Liver (tissue), 9 donors: ENCODE results near the gene MPV17L. TPM values are rescaled to one million over a fixed set of nuclear protein-coding genes. Genes with fewer than 3 reads are reported as not detected.

Experiments used
- DNase-seq: peaks from one replicate; pipeline ENCODE4 v3.0.0-alpha.2; 2017; ENCODE audit warnings: low spot score
- H3K27ac ChIP-seq, 2 donors: one replicate each; pipeline ENCODE4 v1.7.0; 2013; ENCODE audit warnings: inconsistent platforms in 2 of 2, low read length in 2 of 2, control low read depth in 1 of 2, low read depth in 1 of 2, mild to moderate bottlenecking in 1 of 2
- H3K27me3 ChIP-seq, 4 donors: one replicate each; pipeline versions ENCODE4 v1.6.1 to v1.7.0; 2013; ENCODE audit warnings: low read length in 3 of 4, inconsistent platforms in 1 of 4, mild to moderate bottlenecking in 1 of 4, moderate library complexity in 1 of 4; ENCODE audit not compliant: control insufficient read depth in 4 of 4, insufficient read depth in 4 of 4
- H3K36me3 ChIP-seq, 4 donors: one replicate each; pipeline versions ENCODE4 v1.6.1 to v1.7.0; 2013; ENCODE audit warnings: low read length in 3 of 4, mild to moderate bottlenecking in 3 of 4, low read depth in 1 of 4, moderate library complexity in 1 of 4; ENCODE audit not compliant: control insufficient read depth in 4 of 4, insufficient read depth in 3 of 4
- H3K4me1 ChIP-seq, 4 donors: one replicate each; pipeline versions ENCODE4 v1.6.1 to v1.7.0; 2013; ENCODE audit warnings: low read length in 3 of 4, mild to moderate bottlenecking in 3 of 4, moderate library complexity in 1 of 4; ENCODE audit not compliant: control insufficient read depth in 4 of 4, insufficient read depth in 4 of 4
- H3K4me3 ChIP-seq, 3 donors: one replicate each; pipeline versions ENCODE4 v1.6.1 to v1.7.0; 2013; ENCODE audit warnings: low read length in 3 of 3, control low read depth in 1 of 3, low read depth in 1 of 3, mild to moderate bottlenecking in 1 of 3
- H3K9ac ChIP-seq, 2 donors: one replicate each; pipeline ENCODE4 v1.7.0; 2013; ENCODE audit warnings: low read length in 2 of 2, mild to moderate bottlenecking in 2 of 2, moderate library complexity in 2 of 2, control low read depth in 1 of 2, low read depth in 1 of 2
- H3K9me3 ChIP-seq, 4 donors: one replicate each; pipeline versions ENCODE4 v1.6.1 to v1.7.0; 2013; ENCODE audit warnings: low read length in 3 of 4; ENCODE audit not compliant: control insufficient read depth in 4 of 4
- ATF3 ChIP-seq: IDR thresholded peaks from 2 replicates; pipeline ENCODE4 v1.6.1; 2016; ENCODE audit warnings: antibody characterized with exemption
- CTCF ChIP-seq: fragments of 150-350 bp; IDR thresholded peaks from 2 replicates; pipeline ENCODE4 v1.5.1; 2017; ENCODE audit warnings: improper control_type of control experiment, low read depth, low read length; ENCODE audit not compliant: missing input control
- FOXA1 ChIP-seq: IDR thresholded peaks from 2 replicates; pipeline ENCODE4 v1.6.1; 2016; ENCODE audit warnings: antibody characterized with exemption
- GABPA ChIP-seq, 2 donors: IDR thresholded peaks in 1 of 2; conservative IDR thresholded peaks in 1 of 2; 2 replicates each; pipeline ENCODE4 v1.6.1; 2016; ENCODE audit warnings: antibody characterized with exemption in 2 of 2, mild to moderate bottlenecking in 1 of 2, moderate library complexity in 1 of 2
- HNF4G ChIP-seq: IDR thresholded peaks from 2 replicates; pipeline ENCODE4 v1.6.1; 2016; ENCODE audit warnings: antibody characterized with exemption
- MAX ChIP-seq: IDR thresholded peaks from 2 replicates; pipeline ENCODE4 v1.6.1; 2016; ENCODE audit warnings: antibody characterized with exemption
- NR2F2 ChIP-seq: IDR thresholded peaks from 2 replicates; pipeline ENCODE4 v1.6.1; 2016; ENCODE audit warnings: antibody characterized with exemption
- RAD21 ChIP-seq, 2 donors: IDR thresholded peaks; 2 replicates each; pipeline ENCODE4 v1.6.1; 2016; ENCODE audit warnings: antibody characterized with exemption in 2 of 2, mild to moderate bottlenecking in 2 of 2
- SP1 ChIP-seq: IDR thresholded peaks from 2 replicates; pipeline ENCODE4 v1.6.1; 2018; ENCODE audit warnings: antibody characterized with exemption, mild to moderate bottlenecking
- TAF1 ChIP-seq: conservative IDR thresholded peaks from 2 replicates; pipeline ENCODE4 v1.6.1; 2016; ENCODE audit warnings: antibody characterized with exemption, mild to moderate bottlenecking
- YY1 ChIP-seq: IDR thresholded peaks from 2 replicates; pipeline ENCODE4 v1.6.1; 2016; ENCODE audit warnings: antibody characterized with exemption, mild to moderate bottlenecking
- ZBTB33 ChIP-seq: IDR thresholded peaks from 2 replicates; pipeline ENCODE4 v1.6.1; 2016; ENCODE audit warnings: antibody characterized with exemption
- WGBS: extraction: QIAGEN DNeasy Blood & Tissue Kit; methylation state at CpG from one replicate; pipeline ENCODE4 v1.1.7; 2013; 5-methylcytosine and 5-hydroxymethylcytosine counted together
- polyA plus RNA-seq, 2 donors: library from polyadenylated mRNA; stranded (reverse) in 1 of 2; unstranded in 1 of 2; fragments of 200-250 nt in 1 of 2; fragments of >200 nt in 1 of 2; fragmentation: Nextera tagmentation in 1 of 2; extraction: Ambion mirVana in 1 of 2; gene quantifications; one replicate each; pipeline versions ENCODE4 v1.2.1 to v1.2.3, GENCODE V29; 2013 to 2015
- total RNA-seq, 2 donors: library from RNA; depleted of rRNA; stranded (reverse); fragments of >200 nt; gene quantifications; one replicate each; pipeline ENCODE4 v1.2.3, GENCODE V29; 2014
- donor health status: healthy.
- donor health status: healthy.
- donor health status: healthy.
- donor health status: healthy.
- donor health status: healthy.

The MPV17L gene
- total and polyA plus RNA-seq, 4 donors, result 4.9 to 39.6 (median 8.8) TPM

GRCh38 chr16:15439521-15439920 is 44.0 kb downstream of the MPV17L start:
- Histone ChIP-seq H3K27me3 (no peaks in the 10 kb centered on the region), H3K4me3 (no peak overlapping the region), H3K9ac (no peak overlapping the region), H3K27ac (peak overlapping the region in 1 of 2 donors; percentile 39), H3K9me3 (no peaks in the 10 kb centered on the region), H3K36me3 (no peaks in the 10 kb centered on the region), H3K4me1 (peaks cover 2 to 55% (median 39%) of the 10 kb centered on the region in 4 donors)
- TF ChIP-seq NR2F2, result no peak
- no peak for TF ChIP-seq FOXA1
- TF ChIP-seq SP1, result no peak
- TF ChIP-seq HNF4G, result no peak
- no peak for TF ChIP-seq MAX
- TF ChIP-seq TAF1, result no peak
- no peak for TF ChIP-seq RAD21 (IDR thresholded peaks at IDR 0.05)
- TF ChIP-seq GABPA (IDR thresholded peaks at IDR 0.05 in 1 of 2, conservative IDR thresholded peaks at IDR 0.05 in 1 of 2), result no peak
- TF ChIP-seq CTCF, result no peak
- no peak for TF ChIP-seq ZBTB33
- no peak for TF ChIP-seq YY1
- TF ChIP-seq ATF3, result no peak
- DNase-seq, result no peak
- WGBS, result 89% methylated on average over 4 of the region's 4 CpGs

GRCh38 chr16:15440852-15441251 is 45.3 kb downstream of the MPV17L start:
- H3K36me3 ChIP-seq, result no peaks in the 10 kb centered on the region
- no peak for DNase-seq
- TF ChIP-seq NR2F2 (no peak), FOXA1 (no peak), ZBTB33 (no peak), GABPA (IDR thresholded peaks at IDR 0.05 in 1 of 2, conservative IDR thresholded peaks at IDR 0.05 in 1 of 2) (no peak)
- no peak overlapping the region for H3K9ac ChIP-seq
- H3K4me1 ChIP-seq, result peaks cover 0 to 57% (median 32%) of the 10 kb centered on the region in 4 donors
- H3K9me3 ChIP-seq, result no peaks in the 10 kb centered on the region
- H3K27me3 ChIP-seq, result no peaks in the 10 kb centered on the region
- H3K27ac ChIP-seq, result peak overlapping the region; percentile 3 to 39
- no peak overlapping the region for H3K4me3 ChIP-seq
- WGBS, result 85% methylated on average over 3 of the region's 3 CpGs
